GM15510 (cell line): ENCODE measurements around the gene BMP10.

Source experiments
- POLR2A ChIP-seq: IDR thresholded peaks from 3 replicates; pipeline ENCODE4 v1.6.1; 2011; ENCODE audit warnings: borderline replicate concordance; ENCODE audit not compliant: insufficient read length; ENCODE audit errors: extremely low read depth

BMP10 gene

GRCh38 chr2:68907232-68907919, 36.2 kb upstream of the BMP10 start:
- TF ChIP-seq POLR2A: no peak

GRCh38 chr2:68906716-68907115, 35.5 kb upstream of the BMP10 start:
- no peak for TF ChIP-seq POLR2A

GRCh38 chr2:68905116-68905515, 33.9 kb upstream of the BMP10 start:
- TF ChIP-seq POLR2A: no peak

- TF ChIP-seq POLR2A: no peak
These were observed 30.4 kb upstream of the BMP10 start for GRCh38 chr2:68901561-68901960.

GRCh38 chr2:68901199-68901514, 30.0 kb upstream of the BMP10 start:
- TF ChIP-seq POLR2A: no peak

GRCh38 chr2:68900496-68901198, 29.4 kb upstream of the BMP10 start:
- TF ChIP-seq POLR2A: no peak

- TF ChIP-seq POLR2A: no peak
These were observed 18.3 kb upstream of the BMP10 start for GRCh38 chr2:68889500-68889899.

GRCh38 chr2:68889021-68889420, 17.8 kb upstream of the BMP10 start:
- no peak for TF ChIP-seq POLR2A

- no peak for TF ChIP-seq POLR2A
These were observed 17.0 kb upstream of the BMP10 start for GRCh38 chr2:68888038-68888704.

- TF ChIP-seq POLR2A: no peak
These were observed 14.5 kb upstream of the BMP10 start for GRCh38 chr2:68885811-68886075.

GRCh38 chr2:68885074-68885810, 14.0 kb upstream of the BMP10 start:
- TF ChIP-seq POLR2A: no peak

GRCh38 chr2:68880213-68880612, 9.0 kb upstream of the BMP10 start:
- TF ChIP-seq POLR2A: no peak

- no peak for TF ChIP-seq POLR2A
These were observed 8.1 kb upstream of the BMP10 start for GRCh38 chr2:68879296-68879695.

- TF ChIP-seq POLR2A: no peak
These were observed 7.6 kb upstream of the BMP10 start for GRCh38 chr2:68878753-68879152.

GRCh38 chr2:68878071-68878711, 7.0 kb upstream of the BMP10 start:
- TF ChIP-seq POLR2A: no peak
